BLaER1 treated with 17β-estradiol and CSF1 and Interleukin-3, amounts not matched to agents 10 nM and 100 nM (cell line): ENCODE data around the gene JUN.

Source experiments
- H3K27ac ChIP-seq, 11 experiments: shearing (Covaris generic); formaldehyde crosslinking; 2 replicates each; pipeline ENCODE4 v1.8.1; 2022
- H3K27me3 ChIP-seq, 11 experiments: shearing (Covaris generic); formaldehyde crosslinking; 2 replicates each; pipeline ENCODE4 v1.8.1; 2022
- H3K36me3 ChIP-seq, 11 experiments: shearing (Covaris generic); formaldehyde crosslinking; 2 replicates each; pipeline ENCODE4 v1.8.1; 2022
- H3K4me1 ChIP-seq, 10 experiments: shearing (Covaris generic); formaldehyde crosslinking; 2 replicates each; pipeline ENCODE4 v1.8.1; 2022
- H3K4me2 ChIP-seq, 11 experiments: shearing (Covaris generic); formaldehyde crosslinking; 2 replicates each; pipeline ENCODE4 v1.8.1; 2022
- H3K4me3 ChIP-seq, 10 experiments: shearing (Covaris generic); formaldehyde crosslinking; 2 replicates each; pipeline ENCODE4 v1.8.1; 2022
- H3K9ac ChIP-seq, 11 experiments: shearing (Covaris generic); formaldehyde crosslinking; 2 replicates each; pipeline ENCODE4 v1.8.1; 2022
- H3K9me3 ChIP-seq, 11 experiments: shearing (Covaris generic); formaldehyde crosslinking; replicated peaks in 1 of 11; 2 replicates each; pipeline ENCODE4 v1.8.1; 2022
- H4K20me1 ChIP-seq, 11 experiments: shearing (Covaris generic); formaldehyde crosslinking; 2 replicates each; pipeline ENCODE4 v1.8.1; 2022
- Cebpa-rat ChIP-seq, 11 experiments: shearing (Covaris generic); IDR thresholded peaks; 2 replicates each; pipeline ENCODE4 v1.8.1; 2022

JUN gene

DNA sequence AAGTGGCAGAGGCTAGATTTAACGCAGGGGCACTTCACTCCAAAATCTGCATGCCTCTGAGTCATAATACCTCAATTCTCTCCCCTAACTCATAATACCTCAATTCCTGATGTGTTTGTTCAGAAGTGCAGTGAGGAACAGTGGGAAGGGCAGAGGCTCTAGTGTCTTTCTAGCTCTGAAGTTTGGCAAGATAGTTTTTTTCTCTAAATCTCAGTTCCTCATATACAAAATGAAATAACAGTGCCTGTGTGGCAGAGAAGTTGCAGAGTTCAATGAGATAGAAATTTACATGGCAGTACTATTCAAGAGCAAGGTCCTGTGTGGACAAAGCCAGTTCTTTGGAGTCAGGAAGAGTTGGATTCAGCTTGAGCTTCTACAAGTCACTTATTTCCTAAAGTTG lies 9.8 kb downstream of the JUN start:
- no peaks in the 10 kb centered on the region for H3K9me3 ChIP-seq
- TF ChIP-seq Cebpa-rat (IDR thresholded peaks at IDR 0.05), result no peak
- peak overlapping the region in 4 of 11 experiments; percentile 3 to 58 (median 28); a peak in 3 of 22 replicates for H3K27ac ChIP-seq
- peak overlapping the region in 2 of 11 experiments; percentile 22 to 29; a peak in 1 of 22 replicates for H3K9ac ChIP-seq
- H4K20me1 ChIP-seq, result no peaks in the 10 kb centered on the region
- peaks cover 16 to 26% (median 21%) of the 10 kb centered on the region in 10 experiments for H3K4me1 ChIP-seq
- H3K27me3 ChIP-seq, result no peaks in the 10 kb centered on the region
- H3K4me3 ChIP-seq, result no peak overlapping the region
- H3K36me3 ChIP-seq, result no peaks in the 10 kb centered on the region
- peak overlapping the region; percentile 58 to 74 (median 68) for H3K4me2 ChIP-seq

DNA sequence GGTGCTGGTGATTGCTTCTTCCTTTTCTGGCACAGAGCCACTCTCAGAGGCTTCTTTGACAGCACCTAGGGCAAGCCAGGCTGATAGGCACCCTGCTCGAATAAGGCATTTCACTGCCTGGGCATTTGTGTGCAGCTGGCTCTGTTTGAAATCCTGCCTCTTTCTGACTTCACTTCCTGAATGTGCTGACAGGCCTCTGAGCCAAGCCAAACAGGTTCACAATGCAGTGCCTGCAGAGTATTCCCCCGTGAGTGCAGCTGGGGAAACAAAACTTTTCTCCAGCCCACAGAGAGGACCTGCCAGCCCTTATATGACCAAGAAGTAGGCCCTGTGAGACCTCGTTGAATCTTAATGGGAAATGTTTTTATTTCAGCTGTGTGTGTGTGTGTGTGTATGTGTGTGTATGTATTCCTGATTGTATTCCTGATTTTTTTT lies 10.4 kb downstream of the JUN start:
- Histone ChIP-seq H4K20me1 (no peaks in the 10 kb centered on the region), H3K27ac (peak overlapping the region in 9 of 11 experiments; percentile 10 to 63 (median 22); a peak in 14 of 22 replicates), H3K9ac (peak overlapping the region in 8 of 11 experiments; percentile 9 to 56 (median 44); a peak in 11 of 22 replicates), H3K4me1 (peaks cover 16 to 26% (median 21%) of the 10 kb centered on the region in 10 experiments), H3K27me3 (no peaks in the 10 kb centered on the region), H3K36me3 (no peaks in the 10 kb centered on the region), H3K9me3 (no peaks in the 10 kb centered on the region), H3K4me3 (no peak overlapping the region), H3K4me2 (peak overlapping the region; percentile 58 to 74 (median 68))
- no peak for TF ChIP-seq Cebpa-rat (IDR thresholded peaks at IDR 0.05)

DNA sequence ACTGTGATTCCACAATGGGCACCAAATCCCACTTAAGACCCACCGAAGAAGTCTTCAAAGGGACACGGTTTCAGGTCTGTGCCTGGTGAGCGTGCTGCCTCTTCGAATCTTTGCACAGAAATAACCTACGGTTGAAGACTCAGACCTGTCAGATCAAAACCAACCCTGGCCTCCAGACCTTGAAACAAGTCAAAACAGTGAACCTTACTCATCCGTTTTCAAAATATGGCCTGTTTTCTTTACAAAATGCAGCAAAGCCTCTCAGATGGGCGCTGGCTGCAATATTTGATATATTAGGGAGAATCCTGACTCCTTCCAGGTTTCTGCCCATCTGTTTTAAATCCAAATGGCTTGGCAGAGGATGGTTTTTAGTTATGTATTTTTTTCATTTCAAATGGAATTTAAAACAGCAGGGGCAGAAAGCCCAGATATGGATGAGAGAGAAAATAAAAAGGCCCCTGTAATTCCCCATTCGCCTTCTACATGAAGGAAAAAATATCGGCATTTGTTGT lies 14.0 kb downstream of the JUN start:
- no peaks in the 10 kb centered on the region for H3K36me3 ChIP-seq
- H3K27ac ChIP-seq, result no peak overlapping the region
- no peaks in the 10 kb centered on the region for H3K9me3 ChIP-seq
- TF ChIP-seq Cebpa-rat (IDR thresholded peaks at IDR 0.05), result no peak
- H3K9ac ChIP-seq, result no peak overlapping the region
- peaks cover 16 to 26% (median 21%) of the 10 kb centered on the region in 10 experiments for H3K4me1 ChIP-seq
- no peak overlapping the region for H3K4me3 ChIP-seq
- H4K20me1 ChIP-seq, result no peaks in the 10 kb centered on the region
- H3K27me3 ChIP-seq, result no peaks in the 10 kb centered on the region
- H3K4me2 ChIP-seq, result no peak overlapping the region

DNA sequence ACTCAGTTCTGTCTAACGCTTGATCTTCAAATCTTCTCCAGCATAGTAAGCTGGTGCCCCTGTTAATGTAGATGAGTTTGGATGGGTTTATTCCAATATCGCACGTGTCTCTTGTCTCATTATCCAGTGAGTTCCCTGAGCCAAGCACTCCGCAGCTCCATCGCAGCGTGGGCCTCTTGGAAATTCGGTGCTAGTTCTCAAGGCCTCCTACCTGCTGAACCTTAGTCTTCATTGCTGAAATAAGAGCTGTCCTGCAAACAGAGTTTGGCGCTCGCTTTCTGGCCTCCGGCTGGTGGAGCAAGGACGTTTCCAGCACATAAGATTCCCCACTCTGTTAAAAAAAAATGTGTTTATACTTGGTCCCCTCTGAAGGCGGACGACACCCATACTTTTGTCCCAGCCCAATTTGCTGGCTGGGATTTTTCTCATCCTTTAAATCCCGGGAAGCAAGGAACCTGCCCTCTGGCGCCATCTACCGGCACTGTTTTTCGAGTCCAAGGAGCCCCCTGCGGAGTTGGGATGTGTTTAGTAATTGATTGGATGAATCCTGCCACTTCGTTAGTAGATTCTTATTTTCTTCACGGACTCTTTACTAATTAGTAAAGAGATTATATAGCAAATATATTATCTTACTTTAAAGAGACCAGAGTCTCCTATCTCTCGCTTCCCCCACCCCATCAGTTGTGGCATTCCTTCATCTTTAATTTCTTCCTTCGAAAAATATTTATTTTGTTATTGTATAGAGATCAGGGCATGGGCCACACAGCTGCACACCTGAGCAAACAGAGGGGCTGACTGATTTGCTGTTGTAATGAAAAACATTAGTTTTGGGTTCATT lies 14.7 kb downstream of the JUN start:
- H4K20me1 ChIP-seq, result no peaks in the 10 kb centered on the region
- no peak overlapping the region for H3K4me2 ChIP-seq
- peaks cover 15 to 20% (median 17%) of the 10 kb centered on the region in 10 experiments for H3K4me1 ChIP-seq
- H3K27ac ChIP-seq, result no peak overlapping the region
- no peak overlapping the region for H3K4me3 ChIP-seq
- H3K9ac ChIP-seq, result no peak overlapping the region
- TF ChIP-seq Cebpa-rat (IDR thresholded peaks at IDR 0.05), result no peak
- no peaks in the 10 kb centered on the region for H3K9me3 ChIP-seq
- H3K27me3 ChIP-seq, result no peaks in the 10 kb centered on the region
- H3K36me3 ChIP-seq, result no peaks in the 10 kb centered on the region

DNA sequence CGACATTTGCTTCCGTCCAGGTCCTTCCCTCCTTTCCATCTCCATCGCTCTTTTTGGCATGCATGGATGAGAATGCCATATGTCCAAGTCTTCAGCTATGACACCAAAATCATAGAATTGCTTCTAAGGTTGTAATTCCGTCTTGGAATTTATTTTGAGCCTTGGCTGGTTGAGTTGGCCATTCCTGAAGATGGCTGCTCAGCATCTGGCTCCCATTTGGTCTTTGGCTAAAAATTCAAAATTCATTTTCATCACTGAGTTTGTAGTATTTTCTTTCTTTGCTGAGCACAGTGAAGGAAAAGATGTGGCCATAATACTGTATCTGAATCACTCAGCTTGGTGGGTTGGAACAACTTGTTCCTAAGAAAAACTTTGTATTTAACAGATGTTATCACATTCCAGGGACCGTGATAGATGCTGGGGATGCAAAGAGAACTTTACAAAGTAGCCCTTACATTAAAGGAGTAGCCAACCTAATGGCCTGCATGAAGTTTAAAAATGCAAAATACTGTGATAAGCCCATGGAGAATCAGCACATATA lies 15.6 kb downstream of the JUN start:
- H3K27me3 ChIP-seq, result no peaks in the 10 kb centered on the region
- TF ChIP-seq Cebpa-rat (IDR thresholded peaks at IDR 0.05), result no peak
- H3K9me3 ChIP-seq, result no peaks in the 10 kb centered on the region
- H4K20me1 ChIP-seq, result no peaks in the 10 kb centered on the region
- no peaks in the 10 kb centered on the region for H3K36me3 ChIP-seq
- no peak overlapping the region for H3K4me3 ChIP-seq
- H3K4me1 ChIP-seq, result peaks cover 6 to 11% (median 8%) of the 10 kb centered on the region in 10 experiments
- H3K9ac ChIP-seq, result no peak overlapping the region
- no peak overlapping the region for H3K27ac ChIP-seq
- no peak overlapping the region for H3K4me2 ChIP-seq

DNA sequence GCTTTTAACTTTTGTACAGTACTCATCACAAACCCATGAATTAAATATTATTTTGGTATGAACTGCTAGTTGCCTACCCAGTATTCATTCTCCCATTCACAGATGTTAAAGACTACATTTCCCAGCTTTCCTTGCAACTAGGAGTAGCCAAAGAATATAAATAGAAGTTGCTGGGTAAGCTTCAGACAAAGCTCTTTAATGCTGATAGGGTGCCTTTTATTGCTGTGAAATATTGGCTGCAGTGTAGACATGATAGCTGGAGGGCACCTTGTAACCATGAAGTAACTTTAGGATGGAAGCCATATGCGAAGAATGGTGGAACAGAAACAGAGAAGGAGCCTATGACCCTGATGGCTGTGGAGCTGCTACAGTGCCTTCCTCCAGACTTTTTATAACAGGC lies 16.7 kb downstream of the JUN start:
- Histone ChIP-seq H3K27ac (no peak overlapping the region), H3K4me3 (no peak overlapping the region), H3K4me1 (no peaks in the 10 kb centered on the region), H3K9ac (no peak overlapping the region), H3K27me3 (no peaks in the 10 kb centered on the region), H4K20me1 (no peaks in the 10 kb centered on the region), H3K36me3 (no peaks in the 10 kb centered on the region), H3K4me2 (no peak overlapping the region), H3K9me3 (no peaks in the 10 kb centered on the region)
- no peak for TF ChIP-seq Cebpa-rat (IDR thresholded peaks at IDR 0.05)

DNA sequence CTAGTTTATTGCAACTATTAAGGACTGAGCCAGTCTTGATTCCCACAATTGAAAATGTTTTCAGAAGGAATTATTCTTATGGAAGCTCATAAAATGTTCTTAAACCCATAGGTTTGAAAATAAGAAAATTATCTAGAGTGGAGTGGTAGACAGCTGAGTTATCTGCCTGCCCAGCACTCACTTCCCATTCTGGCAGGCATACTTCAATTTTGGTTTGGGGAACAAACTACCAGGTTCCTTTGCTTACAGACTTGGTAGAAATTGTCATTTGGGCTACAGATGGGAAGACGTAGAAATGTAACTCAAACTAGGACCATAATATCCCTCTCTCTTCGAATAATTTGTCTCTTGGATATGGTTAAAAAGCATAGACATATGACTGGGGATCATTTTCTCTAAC lies 18.4 kb downstream of the JUN start:
- no peaks in the 10 kb centered on the region for H3K36me3 ChIP-seq
- no peak overlapping the region for H3K27ac ChIP-seq
- no peak overlapping the region for H3K4me2 ChIP-seq
- H3K4me1 ChIP-seq, result no peaks in the 10 kb centered on the region
- no peaks in the 10 kb centered on the region for H4K20me1 ChIP-seq
- H3K9me3 ChIP-seq, result no peaks in the 10 kb centered on the region
- H3K9ac ChIP-seq, result no peak overlapping the region
- H3K4me3 ChIP-seq, result no peak overlapping the region
- TF ChIP-seq Cebpa-rat (IDR thresholded peaks at IDR 0.05), result no peak
- no peaks in the 10 kb centered on the region for H3K27me3 ChIP-seq

DNA sequence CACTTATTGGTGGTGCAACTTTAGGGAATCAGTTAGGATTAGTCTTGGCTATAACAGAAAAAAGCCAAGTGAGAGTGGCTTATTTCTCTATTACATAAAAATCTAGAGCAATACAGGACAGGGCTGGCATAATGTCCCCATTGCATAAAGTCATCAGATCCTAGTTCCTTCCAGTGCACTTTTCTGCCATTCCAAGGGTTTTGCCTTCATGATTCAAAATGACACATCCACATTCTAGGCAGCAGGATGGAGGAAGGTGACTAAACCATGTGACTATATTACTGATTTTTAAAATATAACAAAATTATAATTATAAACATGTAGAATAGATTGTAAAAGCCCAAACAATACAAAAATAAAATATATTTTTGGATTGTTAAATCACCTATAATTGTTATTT lies 18.8 kb downstream of the JUN start:
- Histone ChIP-seq H4K20me1 (no peaks in the 10 kb centered on the region), H3K4me1 (no peaks in the 10 kb centered on the region), H3K27me3 (no peaks in the 10 kb centered on the region), H3K9ac (no peak overlapping the region), H3K9me3 (no peaks in the 10 kb centered on the region), H3K27ac (no peak overlapping the region), H3K4me2 (no peak overlapping the region), H3K36me3 (no peaks in the 10 kb centered on the region), H3K4me3 (no peak overlapping the region)
- TF ChIP-seq Cebpa-rat (IDR thresholded peaks at IDR 0.05), result no peak

DNA sequence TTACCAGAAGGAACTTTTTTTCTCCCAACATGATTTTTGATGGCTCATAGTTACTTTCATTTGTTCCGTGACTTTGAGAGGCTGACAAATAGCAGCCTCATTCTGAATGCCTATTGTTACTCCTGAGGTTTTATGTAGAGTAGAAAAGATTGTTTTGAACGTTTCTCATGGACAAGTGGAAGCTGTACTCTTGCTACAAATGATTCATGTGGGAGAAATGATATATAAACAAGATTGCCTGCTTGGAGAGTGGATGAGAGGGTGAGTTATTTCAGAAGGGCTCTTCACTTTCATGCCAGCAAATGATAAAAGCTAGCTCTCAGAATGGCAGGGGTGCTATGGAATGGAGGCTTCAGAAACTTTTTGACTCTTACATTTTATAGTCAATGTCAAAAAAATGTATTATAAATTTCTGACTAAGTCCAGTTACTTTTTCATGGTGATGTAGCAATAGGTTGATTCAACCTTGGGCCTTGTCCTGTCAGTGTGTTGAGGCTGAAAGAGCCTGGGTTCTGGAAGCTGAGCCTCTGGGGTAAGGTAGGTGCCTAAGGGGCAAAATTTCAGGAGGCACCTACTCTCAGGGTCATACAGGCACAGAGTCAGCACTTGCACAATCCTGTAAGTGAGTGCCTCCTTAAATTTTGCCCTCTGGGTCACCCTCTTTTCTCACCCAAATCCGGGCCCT lies 19.4 kb downstream of the JUN start:
- Histone ChIP-seq H3K9me3 (no peaks in the 10 kb centered on the region), H3K36me3 (no peaks in the 10 kb centered on the region), H3K9ac (no peak overlapping the region), H3K27ac (no peak overlapping the region), H3K4me1 (no peaks in the 10 kb centered on the region), H4K20me1 (no peaks in the 10 kb centered on the region), H3K4me3 (no peak overlapping the region), H3K27me3 (no peaks in the 10 kb centered on the region), H3K4me2 (no peak overlapping the region)
- no peak for TF ChIP-seq Cebpa-rat (IDR thresholded peaks at IDR 0.05)
